ENCODE measurements around the gene DLG5. TPM values are rescaled to one million over a fixed set of nuclear protein-coding genes. Genes with fewer than 3 reads are reported as not detected.

DLG5 gene
- total RNA-seq, 4 donors from 2014 or later, result 40.6 to 134 (median 61.5) TPM

- Histone ChIP-seq H3K4me1 (no peaks in the 10 kb centered on the region), H3K36me3 (no peaks in the 10 kb centered on the region), H3K4me3 (no peak overlapping the region), H3K27ac (no peak overlapping the region), H3K9me3 (no peaks in the 10 kb centered on the region), H3K27me3 (no peaks in the 10 kb centered on the region)
- DNase-seq, result no peak
- TF ChIP-seq POLR2A (IDR thresholded peaks at IDR 0.05) (no peak), CTCF (IDR thresholded peaks at IDR 0.05) (no peak)
Measured at GRCh38 chr10:77965294-77965693, 38.7 kb upstream of the DLG5 start.

GRCh38 chr10:77964811-77965210 is 38.3 kb upstream of the DLG5 start:
- TF ChIP-seq CTCF (IDR thresholded peaks at IDR 0.05), result no peak
- no peak for TF ChIP-seq POLR2A (IDR thresholded peaks at IDR 0.05)
- Histone ChIP-seq H3K9me3 (no peaks in the 10 kb centered on the region), H3K4me1 (no peaks in the 10 kb centered on the region), H3K4me3 (no peak overlapping the region), H3K27ac (no peak overlapping the region), H3K36me3 (no peaks in the 10 kb centered on the region), H3K27me3 (no peaks in the 10 kb centered on the region)
- no peak for DNase-seq

- H3K27ac ChIP-seq, result no peak overlapping the region
- H3K9me3 ChIP-seq, result no peaks in the 10 kb centered on the region
- TF ChIP-seq POLR2A (IDR thresholded peaks at IDR 0.05) (no peak), CTCF (IDR thresholded peaks at IDR 0.05) (no peak)
- no peaks in the 10 kb centered on the region for H3K4me1 ChIP-seq
- no peaks in the 10 kb centered on the region for H3K36me3 ChIP-seq
- no peak overlapping the region for H3K4me3 ChIP-seq
- H3K27me3 ChIP-seq, result no peaks in the 10 kb centered on the region
- no peak for DNase-seq
Measured at GRCh38 chr10:77963901-77964300, 37.3 kb upstream of the DLG5 start.

- H3K36me3 ChIP-seq, result no peaks in the 10 kb centered on the region
- no peak for TF ChIP-seq CTCF (IDR thresholded peaks at IDR 0.05)
- TF ChIP-seq POLR2A (IDR thresholded peaks at IDR 0.05), result no peak
Measured at GRCh38 chr10:77962350-77963146, 36.0 kb upstream of the DLG5 start.

GRCh38 chr10:77961668-77962067 is 35.1 kb upstream of the DLG5 start:
- H3K36me3 ChIP-seq, result no peaks in the 10 kb centered on the region
- no peaks in the 10 kb centered on the region for H3K4me1 ChIP-seq
- no peak overlapping the region for H3K27ac ChIP-seq
- H3K4me3 ChIP-seq, result no peak overlapping the region
- no peaks in the 10 kb centered on the region for H3K9me3 ChIP-seq
- no peak for TF ChIP-seq CTCF (IDR thresholded peaks at IDR 0.05)
- TF ChIP-seq POLR2A (IDR thresholded peaks at IDR 0.05), result no peak
- DNase-seq, result no peak
- no peaks in the 10 kb centered on the region for H3K27me3 ChIP-seq

More at GRCh38 chr10:77962350-77963146, 36.0 kb upstream of the DLG5 start:
- Histone ChIP-seq H3K9me3 (no peaks in the 10 kb centered on the region), H3K27me3 (no peaks in the 10 kb centered on the region), H3K4me1 (no peaks in the 10 kb centered on the region), H3K4me3 (no peak overlapping the region), H3K27ac (no peak overlapping the region)
- no peak for DNase-seq

Data from Peyer's patch (tissue), 4 donors.